OCI-LY7 (cell line): Measurements from ENCODE around the gene TMPRSS9.

Source experiments
- CTCF ChIP-seq: fragments of 200-600 bp; sonication (generic); conservative IDR thresholded peaks from 2 replicates; pipeline ENCODE4 v1.5.1; 2014; ENCODE audit warnings: mild to moderate bottlenecking, antibody characterized with exemption, low read length, moderate library complexity, mixed read lengths
- EZH2phosphoT487 ChIP-seq: fragments of 200-600 bp; sonication (generic); IDR thresholded peaks from 2 replicates; pipeline ENCODE4 v1.6.1; 2018; ENCODE audit warnings: low read depth, borderline replicate concordance, mild to moderate bottlenecking, mixed run types, antibody characterized with exemption, low read length, moderate library complexity, mixed read lengths

- TF ChIP-seq CTCF (no peak), EZH2phosphoT487 (no peak)
These were observed 21.1 kb upstream of the TMPRSS9 start for GRCh38 chr19:2338751-2339643.
